Measurements from ENCODE around the gene CXCR5. TPM values are rescaled to one million over a fixed set of nuclear protein-coding genes. Genes with fewer than 3 reads are reported as not detected.

CXCR5 gene
- total and polyA plus RNA-seq, 8 donors, result 0.06 to 0.20 (median 0.12) TPM

DNA sequence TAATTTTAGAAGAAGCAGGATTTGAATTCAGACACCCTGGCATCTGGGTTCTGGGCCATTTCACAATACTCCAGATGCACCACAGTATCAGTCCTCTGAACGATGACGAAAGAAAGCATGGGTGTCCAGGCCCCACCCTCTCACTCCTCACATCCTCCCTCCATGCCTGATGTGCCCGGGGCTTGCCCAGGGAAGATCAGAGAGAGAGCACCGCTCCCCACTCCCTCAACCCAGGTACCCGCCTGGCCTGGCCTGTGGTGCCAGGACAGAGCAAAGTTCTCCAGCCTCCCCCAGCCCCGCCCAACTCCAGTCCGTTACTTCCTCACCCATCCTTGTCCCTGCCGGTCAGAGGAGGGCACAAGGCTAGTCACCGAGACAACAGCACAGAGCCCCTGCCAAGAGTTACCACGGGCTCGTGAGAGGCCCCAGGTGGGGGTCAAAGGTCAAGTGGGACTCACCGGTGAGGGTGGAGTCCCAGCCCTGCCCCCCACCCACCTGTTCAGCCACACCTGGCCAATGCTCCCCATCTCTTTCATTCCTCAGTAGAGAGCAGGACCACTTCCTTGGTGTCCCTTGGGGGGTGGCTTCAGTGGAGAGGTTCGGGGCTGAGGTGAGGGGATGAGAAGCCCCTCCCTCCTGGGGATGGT, 33.9 kb downstream of the CXCR5 start:
- peak overlapping the region; percentile 74 to 89 (median 86) for H3K27ac ChIP-seq
- H3K36me3 ChIP-seq, result no peaks in the 10 kb centered on the region
- H3K4me3 ChIP-seq, result peak overlapping the region in 1 of 4 donors; percentile 14
- H3K4me1 ChIP-seq, result peaks cover 74 to 93% (median 88%) of the 10 kb centered on the region in 3 donors
- H3K27me3 ChIP-seq, result no peaks in the 10 kb centered on the region
- no peak for TF ChIP-seq CTCF (IDR thresholded peaks at IDR 0.05)
- ATAC-seq (peak in 1 of 4 donors; percentile 5), DNase-seq (peak in 4 of 6 donors; percentile 53 to 80 (median 63)), FAIRE-seq (no peak)
- no peaks in the 10 kb centered on the region for H3K9me3 ChIP-seq
- intact Hi-C loops (cut with DNase I), result no loop called here
- WGBS, 2 donors, result 4 to 10% methylated on average over 13 of the region's 13 CpGs

- Histone ChIP-seq H3K36me3 (no peaks in the 10 kb centered on the region), H3K9me3 (no peaks in the 10 kb centered on the region), H3K4me3 (peak overlapping the region in 2 of 4 donors; percentile 9 to 14), H3K4me1 (peaks cover 68 to 93% (median 82%) of the 10 kb centered on the region in 3 donors), H3K27ac (peak overlapping the region; percentile 74 to 89 (median 86)), H3K27me3 (no peaks in the 10 kb centered on the region)
- no peak for TF ChIP-seq CTCF (IDR thresholded peaks at IDR 0.05)
- DNase-seq (peak; percentile 64 to 85 (median 79)), FAIRE-seq (no peak), ATAC-seq (peak; percentile 11 to 32 (median 28))
- 2 to 6% methylated on average over 14 of the region's 14 CpGs for WGBS, 2 donors
- intact Hi-C loops (cut with DNase I), result no loop called here
These were observed 34.5 kb downstream of the CXCR5 start for GRCh38 chr11:118918128-118918685.

GRCh38 chr11:118918686-118919280, 35.1 kb downstream of the CXCR5 start:
- H3K36me3 ChIP-seq, result no peaks in the 10 kb centered on the region
- no peak for FAIRE-seq
- 4 to 6% methylated on average over 10 to 11 of the region's 13 CpGs for WGBS, 2 donors
- no peaks in the 10 kb centered on the region for H3K27me3 ChIP-seq
- no peaks in the 10 kb centered on the region for H3K9me3 ChIP-seq
- peak overlapping the region; percentile 83 to 95 (median 92) for H3K27ac ChIP-seq
- no peak for ATAC-seq
- H3K4me3 ChIP-seq, result peak overlapping the region in 2 of 4 donors; percentile 9 to 14
- no peak for TF ChIP-seq CTCF (IDR thresholded peaks at IDR 0.05)
- H3K4me1 ChIP-seq, result peaks cover 66 to 90% (median 76%) of the 10 kb centered on the region in 3 donors
- peak in 4 of 6 donors; percentile 38 to 67 (median 58) for DNase-seq
- intact Hi-C loops (cut with DNase I), result no loop called here

- FAIRE-seq, result no peak
- DNase-seq, result peak in 5 of 6 donors; percentile 67 to 75 (median 70)
- peak; percentile 5 to 22 (median 18) for ATAC-seq
- H3K4me1 ChIP-seq, result peaks cover 41 to 64% (median 50%) of the 10 kb centered on the region in 3 donors
- H3K9me3 ChIP-seq, result no peaks in the 10 kb centered on the region
- H3K27ac ChIP-seq, result peak overlapping the region; percentile 76 to 95 (median 92)
- no peaks in the 10 kb centered on the region for H3K27me3 ChIP-seq
- H3K36me3 ChIP-seq, result no peaks in the 10 kb centered on the region
- TF ChIP-seq CTCF (IDR thresholded peaks at IDR 0.05), result no peak
- intact Hi-C loops (cut with DNase I), result no loop called here
- H3K4me3 ChIP-seq, result peak overlapping the region in 3 of 4 donors; percentile 0 to 88 (median 75)
- 5 to 7% methylated on average over 13 of the region's 13 CpGs for WGBS, 2 donors
These were observed 37.6 kb downstream of the CXCR5 start for GRCh38 chr11:118921121-118921928.
